IMR-90 (cell line): ENCODE measurements around the gene ELFN1. TPM values are rescaled to one million over a fixed set of nuclear protein-coding genes. Genes with fewer than 3 reads are reported as not detected.

Source experiments
- ATAC-seq: fragments of 200-7000 bp; cut with Tn5 transposase; 2 replicates; pipeline ENCODE4 v1.9.1; 2020; ENCODE audit warnings: low read depth, mild to moderate bottlenecking, moderate library complexity
- BruUV-seq: library from RNA; stranded (reverse); fragments of 400-500 nt; replicated peaks from 2 replicates; lab custom pipeline; 2021; lab: Mats Ljungman, UMichigan
- CTCF ChIA-PET: fragments of 300-600 bp; formaldehyde crosslinking; extraction: SDS; loops from one replicate; lab custom pipeline; 2021; ENCODE audit warnings: antibody characterized with exemption; lab: Yijun Ruan, JAX
- POLR2A ChIA-PET: fragments of 300-600 bp; sonication (Branson Sonifier 250); formaldehyde crosslinking; loops from one replicate; lab custom pipeline; 2022; ENCODE audit warnings: antibody characterized with exemption; ENCODE audit not compliant: unreplicated experiment; lab: Charles Lee
- DNase-seq: peaks from one replicate; pipeline ENCODE4 v3.0.0; 2013
- H2AFZ ChIP-seq: replicated peaks from 2 replicates; pipeline ENCODE3; 2013; ENCODE audit warnings: low read length, mild to moderate bottlenecking; ENCODE audit not compliant: poor library complexity
- H2AK5ac ChIP-seq: 2 replicates; pipeline ENCODE4 v1.6.1; 2013; ENCODE audit warnings: low read depth, low read length, inconsistent platforms
- H2AK9ac ChIP-seq: replicated peaks from 2 replicates; pipeline ENCODE3; 2013; ENCODE audit warnings: mild to moderate bottlenecking, low read depth, low read length, moderate library complexity; ENCODE audit not compliant: poor library complexity
- H2BK120ac ChIP-seq: 2 replicates; pipeline ENCODE4 v1.6.1; 2013; ENCODE audit warnings: low read depth, low read length, inconsistent platforms
- H2BK15ac ChIP-seq: 3 replicates; pipeline ENCODE4 v1.6.1; 2013; ENCODE audit warnings: low read depth, low read length, inconsistent platforms
- H2BK20ac ChIP-seq: 2 replicates; pipeline ENCODE4 v1.6.1; 2013; ENCODE audit warnings: low read depth, mild to moderate bottlenecking, inconsistent platforms, low read length, moderate library complexity
- H2BK5ac ChIP-seq: 2 replicates; pipeline ENCODE4 v1.6.1; 2013; ENCODE audit warnings: mild to moderate bottlenecking, low read depth, low read length, inconsistent platforms; ENCODE audit not compliant: poor library complexity, severe bottlenecking
- H3K14ac ChIP-seq: replicated peaks from 2 replicates; pipeline ENCODE4 v1.6.1; 2013; ENCODE audit warnings: low read depth, low read length, inconsistent platforms
- H3K18ac ChIP-seq: 2 replicates; pipeline ENCODE4 v1.6.1; 2013; ENCODE audit warnings: low read depth, low read length, control low read depth
- H3K23ac ChIP-seq: 2 replicates; pipeline ENCODE4 v1.6.1; 2013; ENCODE audit warnings: low read depth, low read length, inconsistent platforms
- H3K27ac ChIP-seq: 2 replicates; pipeline ENCODE4 v1.5.1; 2013; ENCODE audit warnings: mild to moderate bottlenecking, control low read depth, low read length; ENCODE audit not compliant: insufficient read depth
- H3K27me3 ChIP-seq: 2 replicates; pipeline ENCODE4 v1.6.1; 2013; ENCODE audit warnings: low read length; ENCODE audit not compliant: control insufficient read depth, insufficient read depth
- H3K36me3 ChIP-seq: 2 replicates; pipeline ENCODE4 v1.6.1; 2013; ENCODE audit warnings: low read length, mixed read lengths; ENCODE audit not compliant: control insufficient read depth, insufficient read depth
- H3K4ac ChIP-seq: 2 replicates; pipeline ENCODE4 v1.6.1; 2013; ENCODE audit warnings: low read depth, low read length, inconsistent platforms
- H3K4me1 ChIP-seq: 2 replicates; pipeline ENCODE4 v1.6.1; 2013; ENCODE audit warnings: low read length, mixed read lengths; ENCODE audit not compliant: control insufficient read depth, insufficient read depth
- H3K4me2 ChIP-seq: 2 replicates; pipeline ENCODE4 v1.6.1; 2013; ENCODE audit warnings: low read depth, mild to moderate bottlenecking, control low read depth, low read length, moderate library complexity
- H3K4me3 ChIP-seq: 2 replicates; pipeline ENCODE4 v1.5.1; 2013; ENCODE audit warnings: low read depth, mild to moderate bottlenecking, control low read depth, low read length, moderate library complexity; ENCODE audit not compliant: insufficient read depth
- H3K56ac ChIP-seq: 2 replicates; pipeline ENCODE4 v1.6.1; 2013; ENCODE audit warnings: low read length, inconsistent platforms; ENCODE audit not compliant: insufficient read depth; ENCODE audit errors: extremely low read depth
- H3K79me1 ChIP-seq, 2 experiments: 2 replicates each; pipeline ENCODE4 v1.6.1; 2013; ENCODE audit warnings: low read length in 2 of 2, inconsistent platforms in 1 of 2, low read depth in 1 of 2
- H3K9ac ChIP-seq: 2 replicates; pipeline ENCODE4 v1.6.1; 2013; ENCODE audit warnings: low read depth, low read length, control low read depth
- H3K9me1 ChIP-seq: 2 replicates; pipeline ENCODE4 v1.6.1; 2013; ENCODE audit warnings: low read length, inconsistent platforms; ENCODE audit not compliant: insufficient read depth
- H3K9me3 ChIP-seq: 2 replicates; pipeline ENCODE4 v1.6.1; 2013; ENCODE audit warnings: low read length; ENCODE audit not compliant: control insufficient read depth, insufficient read depth
- H4K20me1 ChIP-seq: 2 replicates; pipeline ENCODE4 v1.6.1; 2013; ENCODE audit warnings: low read length, inconsistent platforms; ENCODE audit not compliant: insufficient read depth
- H4K5ac ChIP-seq: 2 replicates; pipeline ENCODE4 v1.6.1; 2013; ENCODE audit warnings: mild to moderate bottlenecking, low read depth, low read length, control low read depth
- H4K8ac ChIP-seq, 2 experiments: 2 replicates each; pipeline ENCODE4 v1.6.1; 2013; ENCODE audit warnings: low read depth in 2 of 2, low read length in 2 of 2, control low read depth in 1 of 2, inconsistent platforms in 1 of 2
- H4K91ac ChIP-seq: 2 replicates; pipeline ENCODE4 v1.6.1; 2013; ENCODE audit warnings: low read depth, low read length, inconsistent platforms; ENCODE audit not compliant: insufficient read depth
- BHLHE40 ChIP-seq: fragments of 150-350 bp; IDR thresholded peaks from 2 replicates; pipeline ENCODE4 v1.6.1; 2016; ENCODE audit warnings: mild to moderate bottlenecking, low read depth, low read length
- CEBPB ChIP-seq: IDR thresholded peaks from 2 replicates; pipeline ENCODE4 v1.6.1; 2012; ENCODE audit warnings: low read depth, low read length, improper control_type of control experiment
- CHD1 ChIP-seq: IDR thresholded peaks from 2 replicates; pipeline ENCODE4 v1.6.1; 2012; ENCODE audit warnings: low read depth, low read length, improper control_type of control experiment
- FOS ChIP-seq: fragments of 150-350 bp; IDR thresholded peaks from 2 replicates; pipeline ENCODE4 v1.6.1; 2016; ENCODE audit warnings: low read depth, low read length
- MAFK ChIP-seq: IDR thresholded peaks from 2 replicates; pipeline ENCODE4 v1.6.1; 2012; ENCODE audit warnings: low read depth, low read length, improper control_type of control experiment
- MAZ ChIP-seq: IDR thresholded peaks from 2 replicates; pipeline ENCODE4 v1.6.1; 2012; ENCODE audit warnings: low read depth, mild to moderate bottlenecking, low read length, improper control_type of control experiment, moderate library complexity, borderline replicate concordance
- MXI1 ChIP-seq: IDR thresholded peaks from 2 replicates; pipeline ENCODE4 v1.6.1; 2012; ENCODE audit warnings: low read depth, mild to moderate bottlenecking, low read length, moderate library complexity, borderline replicate concordance
- NFE2L2 ChIP-seq: fragments of 150-350 bp; IDR thresholded peaks from 2 replicates; pipeline ENCODE4 v1.6.1; 2016; ENCODE audit warnings: low read depth, mild to moderate bottlenecking, low read length
- POLR2A ChIP-seq: IDR thresholded peaks from 2 replicates; pipeline ENCODE4 v1.6.1; 2012; ENCODE audit warnings: mild to moderate bottlenecking, low read depth, low read length
- RAD21 ChIP-seq: IDR thresholded peaks from 2 replicates; pipeline ENCODE4 v1.6.1; 2012; ENCODE audit warnings: low read length, improper control_type of control experiment
- RCOR1 ChIP-seq: IDR thresholded peaks from 2 replicates; pipeline ENCODE4 v1.6.1; 2012; ENCODE audit warnings: mild to moderate bottlenecking, low read length, improper control_type of control experiment; ENCODE audit not compliant: insufficient replicate concordance
- RFX5 ChIP-seq: IDR thresholded peaks from 2 replicates; pipeline ENCODE4 v1.8.0; 2012; ENCODE audit warnings: low read depth, mild to moderate bottlenecking, low read length, moderate library complexity
- SMC3 ChIP-seq: fragments of 150-350 bp; IDR thresholded peaks from 2 replicates; pipeline ENCODE4 v1.6.1; 2016; ENCODE audit warnings: low read depth, mild to moderate bottlenecking, antibody characterized with exemption, low read length, moderate library complexity
- WGBS, 2 experiments: methylation state at CpG; one replicate each; pipeline versions ENCODE4 v1.1.5 to v1.1.7; 2013; ENCODE audit warnings: missing lambda C conversion rate in 2 of 2; ENCODE audit not compliant: insufficient read length in 1 of 2; ENCODE audit errors: extremely low coverage in 2 of 2; 5-methylcytosine and 5-hydroxymethylcytosine counted together
- dilution Hi-C: fragments of 300-500 bp; cut with HindIII; formaldehyde crosslinking; loops from one replicate; pipeline ENCODE4 v1.14.3; 2018; ENCODE audit warnings: low sequenced_read_pairs; ENCODE audit not compliant: unreplicated experiment
- in situ Hi-C: fragments of 300-500 bp; cut with MboI; formaldehyde crosslinking; loops from 3 replicates; pipeline ENCODE4 v1.14.3; 2019; ENCODE audit warnings: low sequenced_read_pairs, inconsistent platforms, mixed read lengths
- intact Hi-C: fragments of 100-400 bp; cut with micrococcal nuclease; formaldehyde crosslinking; loops from 2 replicates; pipeline ENCODE4 v1.10.0; 2022
- polyA plus RNA-seq, 3 experiments: library from polyadenylated mRNA; depleted of rRNA; stranded (reverse); fragments of >200 nt; gene quantifications; 2 replicates each; pipeline ENCODE4 v1.2.3, GENCODE V29; 2012; ENCODE audit warnings: low replicate concordance in 1 of 3
- total RNA-seq: library from RNA; depleted of rRNA; stranded (reverse); fragments of >200 nt; gene quantifications from 2 replicates; pipeline ENCODE4 v1.2.3, GENCODE V29; 2012
- TF ChIP-seq, protein P1 (sequence below): conservative IDR thresholded peaks from 2 replicates; pipeline ENCODE4 v1.5.1; 2012; ENCODE audit warnings: mild to moderate bottlenecking, low read depth, low read length, improper control_type of control experiment
- TF ChIP-seq, protein P2 (sequence below): fragments of 150-350 bp; IDR thresholded peaks from 2 replicates; pipeline ENCODE4 v1.6.1; 2016; ENCODE audit warnings: low read depth, mild to moderate bottlenecking, low read length, moderate library complexity, borderline replicate concordance

The ELFN1 gene
- total and polyA plus RNA-seq, 2 of the 4 experiments (the other 2 are of a cell fraction) = 1.6 to 5.2 TPM

DNA sequence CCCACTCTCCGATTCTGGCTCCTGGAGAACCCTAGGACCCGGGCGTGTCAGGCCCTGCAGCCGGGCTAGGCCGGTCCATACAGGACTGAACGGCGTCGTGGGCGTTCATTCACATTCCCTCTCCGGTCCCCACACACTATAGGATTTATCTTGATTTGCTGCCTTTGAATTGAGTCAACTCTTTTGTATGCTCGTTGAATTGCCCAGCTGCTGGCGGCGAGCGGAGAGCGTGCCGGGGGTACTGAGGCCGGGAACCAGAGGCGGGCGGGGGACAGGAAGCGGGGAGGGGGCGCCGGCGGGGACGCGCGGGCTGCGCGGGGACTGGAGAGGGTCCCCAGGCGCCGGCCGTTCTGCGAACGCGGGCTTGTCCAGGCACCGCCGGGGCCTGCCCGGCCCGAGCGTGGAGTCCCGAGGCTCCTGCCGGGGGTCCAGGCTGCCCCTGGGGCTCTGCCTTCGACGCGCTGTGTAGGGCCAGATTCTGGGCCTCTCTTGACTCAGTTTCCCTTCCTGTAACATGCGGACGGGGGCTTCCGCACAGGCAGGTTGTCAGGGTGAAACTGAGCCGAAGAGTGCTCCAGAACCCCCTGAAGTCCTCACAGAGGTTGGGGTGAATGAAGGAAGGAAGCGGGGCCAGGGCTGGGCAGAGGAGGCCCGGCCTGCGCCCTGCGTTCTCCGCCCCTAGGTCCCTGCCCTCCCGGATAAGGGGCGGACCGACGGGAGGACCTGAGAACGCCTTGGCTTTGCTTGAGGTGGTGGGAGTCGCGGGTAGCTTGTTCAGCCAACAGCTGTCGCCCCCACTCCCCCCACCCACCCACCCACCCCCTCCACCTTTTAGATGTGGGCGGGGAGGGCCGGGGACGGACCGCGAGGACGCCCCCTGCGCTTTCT is 769 bp upstream of the ELFN1 start:
- ATAC-seq (no peak), DNase-seq (peak; percentile 20)
- no TSS peak for BruUV-seq
- TF ChIP-seq, protein P1, sequence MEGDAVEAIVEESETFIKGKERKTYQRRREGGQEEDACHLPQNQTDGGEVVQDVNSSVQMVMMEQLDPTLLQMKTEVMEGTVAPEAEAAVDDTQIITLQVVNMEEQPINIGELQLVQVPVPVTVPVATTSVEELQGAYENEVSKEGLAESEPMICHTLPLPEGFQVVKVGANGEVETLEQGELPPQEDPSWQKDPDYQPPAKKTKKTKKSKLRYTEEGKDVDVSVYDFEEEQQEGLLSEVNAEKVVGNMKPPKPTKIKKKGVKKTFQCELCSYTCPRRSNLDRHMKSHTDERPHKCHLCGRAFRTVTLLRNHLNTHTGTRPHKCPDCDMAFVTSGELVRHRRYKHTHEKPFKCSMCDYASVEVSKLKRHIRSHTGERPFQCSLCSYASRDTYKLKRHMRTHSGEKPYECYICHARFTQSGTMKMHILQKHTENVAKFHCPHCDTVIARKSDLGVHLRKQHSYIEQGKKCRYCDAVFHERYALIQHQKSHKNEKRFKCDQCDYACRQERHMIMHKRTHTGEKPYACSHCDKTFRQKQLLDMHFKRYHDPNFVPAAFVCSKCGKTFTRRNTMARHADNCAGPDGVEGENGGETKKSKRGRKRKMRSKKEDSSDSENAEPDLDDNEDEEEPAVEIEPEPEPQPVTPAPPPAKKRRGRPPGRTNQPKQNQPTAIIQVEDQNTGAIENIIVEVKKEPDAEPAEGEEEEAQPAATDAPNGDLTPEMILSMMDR = no peak
- no peak for TF ChIP-seq CHD1
- no peak for TF ChIP-seq RCOR1
- no peak for TF ChIP-seq FOS
- TF ChIP-seq MXI1 = no peak
- no peak for TF ChIP-seq BHLHE40
- TF ChIP-seq SMC3 = no peak
- no peak for TF ChIP-seq RAD21
- TF ChIP-seq POLR2A = no peak
- no peak for TF ChIP-seq CEBPB
- no peak for TF ChIP-seq NFE2L2
- TF ChIP-seq, protein P2, sequence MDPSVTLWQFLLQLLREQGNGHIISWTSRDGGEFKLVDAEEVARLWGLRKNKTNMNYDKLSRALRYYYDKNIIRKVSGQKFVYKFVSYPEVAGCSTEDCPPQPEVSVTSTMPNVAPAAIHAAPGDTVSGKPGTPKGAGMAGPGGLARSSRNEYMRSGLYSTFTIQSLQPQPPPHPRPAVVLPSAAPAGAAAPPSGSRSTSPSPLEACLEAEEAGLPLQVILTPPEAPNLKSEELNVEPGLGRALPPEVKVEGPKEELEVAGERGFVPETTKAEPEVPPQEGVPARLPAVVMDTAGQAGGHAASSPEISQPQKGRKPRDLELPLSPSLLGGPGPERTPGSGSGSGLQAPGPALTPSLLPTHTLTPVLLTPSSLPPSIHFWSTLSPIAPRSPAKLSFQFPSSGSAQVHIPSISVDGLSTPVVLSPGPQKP = no peak
- TF ChIP-seq MAFK = no peak
- TF ChIP-seq RFX5 = no peak
- TF ChIP-seq MAZ = no peak

More for the DNA sequence above, 769 bp upstream of the ELFN1 start:
- H3K56ac ChIP-seq = no peak overlapping the region
- H3K14ac ChIP-seq = no peak overlapping the region
- intact Hi-C loops (loop anchor here (5.0 kb wide), 1 partner anchor 143 kb away; no protein-coding TSS in a partner anchor), in situ Hi-C loops (no loop called here), dilution Hi-C loops (no loop called here)
- peak overlapping the region; percentile 70 for H2AK9ac ChIP-seq
- H4K5ac ChIP-seq = no peak overlapping the region
- H3K27me3 ChIP-seq = peaks cover 55% of the 10 kb centered on the region
- peaks cover 2% of the 10 kb centered on the region; the same call in 1 of the 2 replicates for H3K4me1 ChIP-seq
- no peaks in the 10 kb centered on the region for H3K9me1 ChIP-seq
- no peak overlapping the region; the same call in 1 of the 2 replicates for H3K4me2 ChIP-seq
- no peak overlapping the region for H2BK120ac ChIP-seq
- H3K9me3 ChIP-seq = no peaks in the 10 kb centered on the region
- 12% methylated on average over 12 of the region's 68 CpGs; no CpG with 5 or more reads in 1 of the 2 experiments for WGBS, 2 experiments
- CTCF ChIA-PET = interaction anchor here (0.6 kb wide), 1 partner anchor 496 kb away, joined by 7 read pairs; no protein-coding TSS in a partner anchor
- H2BK15ac ChIP-seq = no peak overlapping the region
- no peak overlapping the region for H2BK5ac ChIP-seq
- 0 out of 4 replicates have a peak overlapping the region, but pooled peaks of 1 of the 2 experiments have one; percentile 16 for H4K8ac ChIP-seq
- no peaks in the 10 kb centered on the region for H3K36me3 ChIP-seq
- POLR2A ChIA-PET = no interaction called here
- no peak overlapping the region; the same call in 1 of the 2 replicates for H3K23ac ChIP-seq
- no peak overlapping the region for H3K27ac ChIP-seq
- H3K4me3 ChIP-seq = peak overlapping the region; percentile 33; the same call in 1 of the 2 replicates
- H2AK5ac ChIP-seq = no peak overlapping the region
- no peaks in the 10 kb centered on the region; the same call in 1 of the 2 replicates for H4K20me1 ChIP-seq
- peak overlapping the region; percentile 83 for H2AFZ ChIP-seq
- H4K91ac ChIP-seq = no peak overlapping the region
- H3K4ac ChIP-seq = no peak overlapping the region
- no peaks in the 10 kb centered on the region for H3K79me1 ChIP-seq
- H3K18ac ChIP-seq = no peak overlapping the region
- H2BK20ac ChIP-seq = no peak overlapping the region
- no peak overlapping the region for H3K9ac ChIP-seq
